ENCODE data around the gene SMTN. TPM values are rescaled to one million over a fixed set of nuclear protein-coding genes. Genes with fewer than 3 reads are reported as not detected.

SMTN gene
- total and polyA plus RNA-seq, 3 donors from 2014 or later: 31.6 to 52.5 (median 50.1) TPM

DNA sequence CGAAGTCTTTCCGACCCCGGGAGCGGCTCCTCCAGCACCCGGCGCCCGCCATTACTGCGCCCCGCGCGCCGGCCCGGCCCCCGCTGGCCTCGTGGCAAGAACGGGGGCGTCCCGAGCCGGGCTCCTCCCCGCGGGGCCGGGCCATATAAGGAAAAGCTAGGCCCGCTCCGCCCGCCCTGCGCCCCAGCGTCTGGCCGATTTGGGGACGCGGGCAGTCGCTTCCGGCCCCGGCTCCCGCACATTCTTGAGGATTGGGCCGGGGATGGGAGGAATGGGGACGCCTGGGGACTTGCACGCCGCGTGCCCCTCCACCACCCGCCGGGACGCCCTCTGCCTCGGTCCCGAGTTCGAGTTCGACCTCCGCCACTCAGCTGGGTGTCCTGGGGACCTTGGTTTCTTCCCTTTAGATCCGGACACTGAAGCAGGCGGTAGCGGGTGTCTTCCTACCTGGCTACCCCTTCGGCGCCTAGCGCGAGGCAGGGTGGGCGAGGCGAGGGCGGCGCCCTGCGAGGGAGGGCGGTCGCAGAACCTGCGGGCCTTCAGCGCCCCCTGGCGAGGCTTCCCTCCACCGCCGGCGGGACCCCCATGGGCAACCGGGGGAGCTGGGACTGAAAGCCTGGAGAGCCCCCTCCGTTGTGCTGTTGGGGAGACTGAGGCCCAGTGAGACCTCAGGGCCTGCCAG lies 3.8 kb downstream of the SMTN start:
- H3K27me3 ChIP-seq: no peaks in the 10 kb centered on the region
- peaks cover 36% of the 10 kb centered on the region for H3K4me1 ChIP-seq
- H3K4me3 ChIP-seq: peak overlapping the region; percentile 58 to 90
- no peaks in the 10 kb centered on the region for H3K36me3 ChIP-seq (ENCODE audit: low read depth, missing control alignments)
- peak; percentile 93 for DNase-seq
- 0 to 1% methylated on average over 1 to 66 of the region's 69 CpGs for WGBS, 2 donors
- no peaks in the 10 kb centered on the region for H3K9me3 ChIP-seq
- intact Hi-C loops (cut with DNase I; ENCODE audit: low total_unique reads): loop anchor here (5.0 kb wide), 1 partner anchor 138 kb away; no protein-coding TSS in a partner anchor
- peak overlapping the region; percentile 86 to 90 for H3K27ac ChIP-seq
- TF ChIP-seq CTCF (IDR thresholded peaks at IDR 0.05): peak; percentile 83 to 92 (median 83)
- TF ChIP-seq POLR2A (IDR thresholded peaks at IDR 0.05): no peak

DNA sequence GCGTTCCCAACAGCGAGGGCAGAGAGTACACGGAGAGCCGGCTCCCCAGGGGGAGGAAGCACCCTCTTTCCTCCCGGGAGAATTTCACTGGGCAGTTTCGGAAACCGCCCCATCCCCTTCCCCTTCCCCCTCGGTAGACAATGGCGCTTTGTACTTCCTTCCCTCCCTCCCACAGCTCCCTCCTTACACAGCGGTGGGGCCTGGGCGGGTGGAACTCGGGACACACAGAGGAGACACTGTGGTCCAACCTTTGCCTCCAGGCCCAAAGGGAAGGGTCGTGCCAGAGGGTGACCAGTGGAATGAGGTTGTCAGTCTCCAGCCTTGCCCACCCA lies 4.3 kb downstream of the SMTN start:
- Histone ChIP-seq H3K4me3 (peak overlapping the region; percentile 58 to 90), H3K27me3 (no peaks in the 10 kb centered on the region), H3K9me3 (no peaks in the 10 kb centered on the region), H3K36me3 (ENCODE audit: low read depth, missing control alignments) (no peaks in the 10 kb centered on the region), H3K27ac (peak overlapping the region; percentile 86 to 90), H3K4me1 (peaks cover 34% of the 10 kb centered on the region)
- peak; percentile 48 for DNase-seq
- 1 to 3% methylated on average over 11 to 13 of the region's 13 CpGs for WGBS, 2 donors
- intact Hi-C loops (cut with DNase I; ENCODE audit: low total_unique reads): loop anchor here (5.0 kb wide), 1 partner anchor 138 kb away; no protein-coding TSS in a partner anchor
- TF ChIP-seq POLR2A (IDR thresholded peaks at IDR 0.05) (no peak), CTCF (IDR thresholded peaks at IDR 0.05) (no peak)

GRCh38 chr22:31085928-31086327 lies 4.8 kb downstream of the SMTN start:
- no peak overlapping the region for H3K4me3 ChIP-seq
- DNase-seq: no peak
- no peaks in the 10 kb centered on the region for H3K9me3 ChIP-seq
- peaks cover 31% of the 10 kb centered on the region for H3K4me1 ChIP-seq
- no peaks in the 10 kb centered on the region for H3K27me3 ChIP-seq
- no peak for TF ChIP-seq CTCF (IDR thresholded peaks at IDR 0.05)
- no peak for TF ChIP-seq POLR2A (IDR thresholded peaks at IDR 0.05)
- WGBS, 2 donors: 79 to 90% methylated on average over 2 to 3 of the region's 3 CpGs
- H3K27ac ChIP-seq: peak overlapping the region; percentile 86 to 90
- no peaks in the 10 kb centered on the region for H3K36me3 ChIP-seq (ENCODE audit: low read depth, missing control alignments)
- intact Hi-C loops (cut with DNase I; ENCODE audit: low total_unique reads): loop anchor here (5.0 kb wide), 1 partner anchor 139 kb away; no protein-coding TSS in a partner anchor

DNA sequence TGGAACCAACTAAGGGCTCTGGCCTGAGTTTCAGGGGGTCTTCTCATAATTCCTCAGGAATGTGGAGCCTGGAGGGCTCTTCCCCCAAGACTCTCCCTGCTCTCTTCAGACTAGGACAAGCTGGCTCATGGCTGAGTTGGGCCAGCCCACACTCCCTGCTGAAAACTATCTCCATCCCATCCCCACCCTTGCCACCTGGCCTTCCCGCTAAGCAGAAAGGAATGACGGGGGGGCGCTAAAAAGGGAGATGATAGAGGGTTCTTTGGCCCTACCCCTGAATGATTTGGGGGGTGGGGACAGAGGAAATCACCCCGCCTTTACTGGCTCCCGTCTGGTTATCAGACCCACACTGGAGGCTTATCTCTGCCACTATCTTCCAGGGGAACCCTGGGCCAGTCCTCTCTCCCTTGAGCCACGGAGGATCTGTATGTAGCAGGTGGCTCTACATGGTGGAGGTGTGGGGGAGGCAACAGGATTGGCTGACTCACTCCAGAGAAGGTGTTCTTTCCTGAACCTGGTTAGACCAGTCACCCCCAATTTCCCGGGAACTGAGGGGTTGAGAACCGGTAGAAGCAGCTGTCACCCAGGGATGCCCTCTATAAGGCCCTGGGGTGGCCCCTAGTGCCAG lies 5.7 kb downstream of the SMTN start:
- no peak for DNase-seq
- intact Hi-C loops (cut with DNase I; ENCODE audit: low total_unique reads): loop anchor here (5.0 kb wide), 1 partner anchor 140 kb away; no protein-coding TSS in a partner anchor
- no peaks in the 10 kb centered on the region for H3K36me3 ChIP-seq (ENCODE audit: low read depth, missing control alignments)
- 79 to 80% methylated on average over 5 to 8 of the region's 8 CpGs for WGBS, 2 donors
- H3K27ac ChIP-seq: no peak overlapping the region
- no peaks in the 10 kb centered on the region for H3K9me3 ChIP-seq
- peaks cover 31% of the 10 kb centered on the region for H3K4me1 ChIP-seq
- H3K27me3 ChIP-seq: no peaks in the 10 kb centered on the region
- TF ChIP-seq CTCF (IDR thresholded peaks at IDR 0.05): no peak
- TF ChIP-seq POLR2A (IDR thresholded peaks at IDR 0.05): no peak
- H3K4me3 ChIP-seq: no peak overlapping the region

All from testis (tissue), 3 donors.